GM12878 (cell line): ENCODE results near the gene CHL1. TPM values are rescaled to one million over a fixed set of nuclear protein-coding genes. Genes with fewer than 3 reads are reported as not detected.

Experiments
- ATAC-seq: fragments of 200-7000 bp; cut with Tn5 transposase; 3 replicates; pipeline ENCODE4 v1.9.1; 2020; ENCODE audit warnings: mild to moderate bottlenecking, moderate library complexity
- BruUV-seq: library from RNA; stranded (reverse); fragments of 400-500 nt; replicated peaks from 2 replicates; lab custom pipeline; 2021; lab: Mats Ljungman, UMichigan
- CTCF ChIA-PET: fragments of 300-600 bp; sonication (Branson Sonifier 250); formaldehyde crosslinking; extraction: SDS; loops from one replicate; lab custom pipeline; 2021; ENCODE audit warnings: inconsistent platforms; lab: Yijun Ruan, JAX
- POLR2A ChIA-PET: fragments of 350-600 bp; formaldehyde crosslinking; extraction: SDS; loops from one replicate; lab custom pipeline; 2021; ENCODE audit warnings: inconsistent platforms; lab: Charles Lee
- RAD21 ChIA-PET: fragments of 300-600 bp; sonication (Branson Sonifier 250); formaldehyde crosslinking; loops from one replicate; lab custom pipeline; 2023; ENCODE audit warnings: antibody characterized with exemption; ENCODE audit not compliant: unreplicated experiment; lab: Charles Lee
- SMC1A ChIA-PET: fragments of 300-600 bp; sonication (Branson Sonifier 250); formaldehyde crosslinking; loops from one replicate; lab custom pipeline; 2023; ENCODE audit not compliant: unreplicated experiment, uncharacterized antibody; lab: Charles Lee
- DNase-seq: peaks from one replicate; pipeline ENCODE4 v3.0.0-alpha.2; 2011; ENCODE audit warnings: low read depth, low spot score
- FAIRE-seq: peaks from 3 replicates; lab custom pipeline; 2011; peaks lifted over from hg19 to GRCh38; lab: Jason Lieb, UNC
- H2AFZ ChIP-seq: 2 replicates; pipeline ENCODE4 v1.6.0; 2011; ENCODE audit warnings: low read depth, low read length, control low read depth; ENCODE audit not compliant: control insufficient read depth
- H3K27ac ChIP-seq: 2 replicates; pipeline ENCODE4 v1.5.1; 2011; ENCODE audit warnings: control low read depth; ENCODE audit not compliant: control insufficient read depth, insufficient read depth
- H3K27me3 ChIP-seq, 2 experiments: replicated peaks in 1 of 2; 2 replicates each; pipeline versions ENCODE4 v1.6.0 to v1.6.1; 2011; ENCODE audit warnings: low read length in 1 of 2; ENCODE audit not compliant: control insufficient read depth in 2 of 2, insufficient read depth in 2 of 2
- H3K36me3 ChIP-seq, 2 experiments: 2 replicates each; pipeline ENCODE4 v1.5.1; 2011; ENCODE audit warnings: low read length in 1 of 2; ENCODE audit not compliant: control insufficient read depth in 2 of 2, insufficient read depth in 2 of 2
- H3K4me1 ChIP-seq: 2 replicates; pipeline ENCODE4 v1.6.1; 2011; ENCODE audit warnings: mild to moderate bottlenecking, low read length, moderate library complexity, mixed read lengths; ENCODE audit not compliant: control insufficient read depth, insufficient read depth
- H3K4me2 ChIP-seq: 2 replicates; pipeline ENCODE4 v1.6.0; 2011; ENCODE audit warnings: control low read depth; ENCODE audit not compliant: control insufficient read depth, insufficient read depth
- H3K4me3 ChIP-seq: fragments of 200-600 bp; sonication (generic); 2 replicates; pipeline ENCODE4 v1.5.1; 2016
- H3K79me2 ChIP-seq: 2 replicates; pipeline ENCODE4 v1.6.0; 2011; ENCODE audit warnings: low read length; ENCODE audit not compliant: control insufficient read depth, insufficient read depth
- H3K9ac ChIP-seq: 2 replicates; pipeline ENCODE4 v1.8.0; 2011; ENCODE audit warnings: low read length, control low read depth, mixed read lengths; ENCODE audit not compliant: control insufficient read depth, insufficient read depth
- H3K9me3 ChIP-seq: replicated peaks from 3 replicates; pipeline ENCODE4 v1.5.1; 2011; ENCODE audit warnings: mild to moderate bottlenecking, low read length; ENCODE audit not compliant: control insufficient read depth, insufficient read depth
- H4K20me1 ChIP-seq: 2 replicates; pipeline ENCODE4 v1.6.0; 2011; ENCODE audit not compliant: control insufficient read depth, insufficient read depth
- CHD2 ChIP-seq: IDR thresholded peaks from 2 replicates; pipeline ENCODE4 v1.6.1; 2011; ENCODE audit warnings: low read depth, low read length, improper control_type of control experiment, borderline replicate concordance
- CUX1 ChIP-seq: IDR thresholded peaks from 2 replicates; pipeline ENCODE4 v1.6.1; 2012; ENCODE audit warnings: improper control_type of control experiment, low read depth, low read length; ENCODE audit not compliant: insufficient replicate concordance
- EGR1 ChIP-seq, 2 experiments: IDR thresholded peaks; 1 replicate in 1 of 2; 2 replicates in 1 of 2; pipeline ENCODE4 v1.6.1; 2011 to 2012; ENCODE audit warnings: low read depth in 2 of 2, low read length in 2 of 2, borderline replicate concordance in 1 of 2, mild to moderate bottlenecking in 1 of 2, moderate library complexity in 1 of 2
- HDAC2 ChIP-seq: fragments of 200-600 bp; sonication (generic); IDR thresholded peaks from 2 replicates; pipeline ENCODE4 v1.6.1; 2017
- NFXL1 ChIP-seq: fragments of 450-650 bp; IDR thresholded peaks from 2 replicates; pipeline ENCODE4 v1.6.1; 2017; ENCODE audit warnings: antibody characterized with exemption, mild to moderate bottlenecking, borderline replicate concordance
- PML ChIP-seq: IDR thresholded peaks from 2 replicates; pipeline ENCODE4 v1.6.1; 2012; ENCODE audit warnings: low read length, inconsistent platforms
- SREBF1 ChIP-seq: IDR thresholded peaks from 2 replicates; pipeline ENCODE4 v1.6.1; 2012; ENCODE audit warnings: mild to moderate bottlenecking, low read length
- ZNF622 ChIP-seq: fragments of 450-650 bp; IDR thresholded peaks from 2 replicates; pipeline ENCODE4 v1.6.1; 2017; ENCODE audit warnings: mild to moderate bottlenecking, inconsistent platforms
- WGBS: methylation state at CpG from one replicate; pipeline ENCODE4 v1.1.6; 2016; ENCODE audit warnings: low lambda C conversion rate; ENCODE audit not compliant: insufficient replicate concordance, insufficient coverage; ENCODE audit errors: missing lambda C conversion rate; 5-methylcytosine and 5-hydroxymethylcytosine counted together
- in situ Hi-C: fragments of 300-500 bp; cut with MboI; formaldehyde crosslinking; loops from 9 replicates; pipeline ENCODE4 v1.14.3; 2018; ENCODE audit warnings: mixed read lengths
- intact Hi-C: fragments of 100-400 bp; cut with micrococcal nuclease; formaldehyde crosslinking; loops from one replicate; pipeline ENCODE4 v1.14.2; 2022; ENCODE audit not compliant: unreplicated experiment
- polyA plus RNA-seq, 11 experiments: library from polyadenylated mRNA; depleted of rRNA in 4 of 11; unstranded in 6 of 11; stranded (reverse) in 5 of 11; fragments of >200 nt; fragmentation: Nextera tagmentation in 4 of 11; fragmentation: Illumina TruSeq in 1 of 11; extraction: Ambion mirVana in 4 of 11; extraction: Trizol in 1 of 11; gene quantifications; 1 replicate in 1 of 11; 2 replicates in 10 of 11; pipeline versions ENCODE4 v1.2.1 to v1.2.3, GENCODE V29; 2011 to 2016; ENCODE audit warnings: inconsistent platforms in 2 of 11, missing spikeins in 2 of 11, low read depth in 1 of 11
- total RNA-seq, 4 experiments: library from RNA; depleted of rRNA in 3 of 4; stranded (reverse); fragments of >200 nt in 3 of 4; fragmentation: Illumina TruSeq in 1 of 4; extraction: Trizol in 1 of 4; gene quantifications; 2 replicates each; pipeline versions ENCODE4 v1.2.1 to v1.2.3, GENCODE V29; 2013 to 2021
- TF ChIP-seq, protein P1 (sequence below): fragments of 450-650 bp; IDR thresholded peaks from 2 replicates; pipeline ENCODE4 v1.6.1; 2017; ENCODE audit warnings: mild to moderate bottlenecking, moderate library complexity
- TF ChIP-seq, protein P2 (sequence below), 3 experiments: IDR thresholded peaks in 2 of 3; conservative IDR thresholded peaks in 1 of 3; 2 replicates each; pipeline ENCODE4 v1.5.1; 2011; ENCODE audit warnings: low read depth in 3 of 3, low read length in 3 of 3, mild to moderate bottlenecking in 3 of 3, control low read depth in 2 of 3, moderate library complexity in 2 of 3, inconsistent platforms in 1 of 3, mixed read lengths in 1 of 3; ENCODE audit not compliant: control insufficient read depth in 2 of 3, insufficient read depth in 1 of 3; ENCODE audit errors: extremely low read depth in 1 of 3
- TF ChIP-seq, protein P3 (sequence below): fragments of 450-650 bp; IDR thresholded peaks from 2 replicates; pipeline ENCODE4 v1.6.1; 2016; ENCODE audit warnings: mild to moderate bottlenecking

The CHL1 gene
- total and polyA plus RNA-seq, 10 of the 15 experiments (the other 5 are each of a cell fraction or from before 2014, with no cell fraction given) = 0.71 to 30.4 (median 1.8) TPM

- TF ChIP-seq CUX1 (no peak), HDAC2 (no peak), ZNF622 (no peak)
Observed at GRCh38 chr3:364287-364686, 167.7 kb downstream of the CHL1 start (continued).

DNA sequence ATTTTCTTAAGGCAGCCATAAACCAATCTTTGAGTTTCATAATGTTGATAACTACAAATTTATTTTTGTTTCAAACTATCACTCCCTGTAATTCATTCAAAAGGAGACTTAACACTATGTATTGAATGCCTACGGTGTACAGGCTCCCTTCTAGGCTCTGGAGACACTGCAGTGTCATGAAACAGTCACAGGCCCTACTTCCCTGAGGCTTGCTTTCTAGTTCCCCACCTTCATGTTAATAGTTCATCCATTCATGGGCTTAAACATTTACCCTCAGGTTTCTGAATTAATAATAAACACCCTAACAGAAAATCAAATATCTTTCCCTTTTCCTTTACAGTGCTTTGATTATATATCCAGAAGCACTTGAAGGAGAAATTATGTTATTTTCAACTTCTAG, 168.7 kb downstream of the CHL1 start:
- H3K79me2 ChIP-seq = no peaks in the 10 kb centered on the region
- DNase-seq (no peak), ATAC-seq (peak; percentile 90), FAIRE-seq (no peak)
- no peaks in the 10 kb centered on the region for H4K20me1 ChIP-seq
- no peak overlapping the region for H3K4me3 ChIP-seq
- H3K36me3 ChIP-seq = no peaks in the 10 kb centered on the region
- RAD21 ChIA-PET = no interaction called here
- in situ Hi-C loops (no loop called here), intact Hi-C loops (no loop called here)
- no peak overlapping the region for H3K4me2 ChIP-seq
- POLR2A ChIA-PET = no interaction called here
- no peak overlapping the region for H2AFZ ChIP-seq
- H3K9ac ChIP-seq = no peak overlapping the region
- SMC1A ChIA-PET = no interaction called here
- H3K27ac ChIP-seq = no peak overlapping the region
- no peaks in the 10 kb centered on the region for H3K27me3 ChIP-seq
- no peaks in the 10 kb centered on the region for H3K4me1 ChIP-seq
- H3K9me3 ChIP-seq = no peaks in the 10 kb centered on the region
- CTCF ChIA-PET = no interaction called here
- no TSS peak for BruUV-seq
- 6% methylated on average over 1 of the region's 1 CpG for WGBS
- TF ChIP-seq NFXL1 (no peak), SREBF1 (no peak), CHD2 (no peak), EGR1 (IDR thresholded peaks at IDR 0.05; ENCODE audit: borderline replicate concordance in 1 of 2, low read depth in 2 of 2, low read length in 2 of 2) (no peak), PML (no peak)
- TF ChIP-seq, protein P1, sequence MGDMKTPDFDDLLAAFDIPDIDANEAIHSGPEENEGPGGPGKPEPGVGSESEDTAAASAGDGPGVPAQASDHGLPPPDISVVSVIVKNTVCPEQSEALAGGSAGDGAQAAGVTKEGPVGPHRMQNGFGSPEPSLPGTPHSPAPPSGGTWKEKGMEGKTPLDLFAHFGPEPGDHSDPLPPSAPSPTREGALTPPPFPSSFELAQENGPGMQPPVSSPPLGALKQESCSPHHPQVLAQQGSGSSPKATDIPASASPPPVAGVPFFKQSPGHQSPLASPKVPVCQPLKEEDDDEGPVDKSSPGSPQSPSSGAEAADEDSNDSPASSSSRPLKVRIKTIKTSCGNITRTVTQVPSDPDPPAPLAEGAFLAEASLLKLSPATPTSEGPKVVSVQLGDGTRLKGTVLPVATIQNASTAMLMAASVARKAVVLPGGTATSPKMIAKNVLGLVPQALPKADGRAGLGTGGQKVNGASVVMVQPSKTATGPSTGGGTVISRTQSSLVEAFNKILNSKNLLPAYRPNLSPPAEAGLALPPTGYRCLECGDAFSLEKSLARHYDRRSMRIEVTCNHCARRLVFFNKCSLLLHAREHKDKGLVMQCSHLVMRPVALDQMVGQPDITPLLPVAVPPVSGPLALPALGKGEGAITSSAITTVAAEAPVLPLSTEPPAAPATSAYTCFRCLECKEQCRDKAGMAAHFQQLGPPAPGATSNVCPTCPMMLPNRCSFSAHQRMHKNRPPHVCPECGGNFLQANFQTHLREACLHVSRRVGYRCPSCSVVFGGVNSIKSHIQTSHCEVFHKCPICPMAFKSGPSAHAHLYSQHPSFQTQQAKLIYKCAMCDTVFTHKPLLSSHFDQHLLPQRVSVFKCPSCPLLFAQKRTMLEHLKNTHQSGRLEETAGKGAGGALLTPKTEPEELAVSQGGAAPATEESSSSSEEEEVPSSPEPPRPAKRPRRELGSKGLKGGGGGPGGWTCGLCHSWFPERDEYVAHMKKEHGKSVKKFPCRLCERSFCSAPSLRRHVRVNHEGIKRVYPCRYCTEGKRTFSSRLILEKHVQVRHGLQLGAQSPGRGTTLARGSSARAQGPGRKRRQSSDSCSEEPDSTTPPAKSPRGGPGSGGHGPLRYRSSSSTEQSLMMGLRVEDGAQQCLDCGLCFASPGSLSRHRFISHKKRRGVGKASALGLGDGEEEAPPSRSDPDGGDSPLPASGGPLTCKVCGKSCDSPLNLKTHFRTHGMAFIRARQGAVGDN = no peak
- TF ChIP-seq, protein P2, sequence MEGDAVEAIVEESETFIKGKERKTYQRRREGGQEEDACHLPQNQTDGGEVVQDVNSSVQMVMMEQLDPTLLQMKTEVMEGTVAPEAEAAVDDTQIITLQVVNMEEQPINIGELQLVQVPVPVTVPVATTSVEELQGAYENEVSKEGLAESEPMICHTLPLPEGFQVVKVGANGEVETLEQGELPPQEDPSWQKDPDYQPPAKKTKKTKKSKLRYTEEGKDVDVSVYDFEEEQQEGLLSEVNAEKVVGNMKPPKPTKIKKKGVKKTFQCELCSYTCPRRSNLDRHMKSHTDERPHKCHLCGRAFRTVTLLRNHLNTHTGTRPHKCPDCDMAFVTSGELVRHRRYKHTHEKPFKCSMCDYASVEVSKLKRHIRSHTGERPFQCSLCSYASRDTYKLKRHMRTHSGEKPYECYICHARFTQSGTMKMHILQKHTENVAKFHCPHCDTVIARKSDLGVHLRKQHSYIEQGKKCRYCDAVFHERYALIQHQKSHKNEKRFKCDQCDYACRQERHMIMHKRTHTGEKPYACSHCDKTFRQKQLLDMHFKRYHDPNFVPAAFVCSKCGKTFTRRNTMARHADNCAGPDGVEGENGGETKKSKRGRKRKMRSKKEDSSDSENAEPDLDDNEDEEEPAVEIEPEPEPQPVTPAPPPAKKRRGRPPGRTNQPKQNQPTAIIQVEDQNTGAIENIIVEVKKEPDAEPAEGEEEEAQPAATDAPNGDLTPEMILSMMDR (IDR thresholded peaks at IDR 0.05 in 2 of 3, conservative IDR thresholded peaks at IDR 0.05 in 1 of 3; ENCODE audit: control insufficient read depth in 2 of 3, extremely low read depth in 1 of 3, insufficient read depth in 1 of 3, low read depth in 3 of 3, low read length in 3 of 3) = no peak
- TF ChIP-seq, protein P3, sequence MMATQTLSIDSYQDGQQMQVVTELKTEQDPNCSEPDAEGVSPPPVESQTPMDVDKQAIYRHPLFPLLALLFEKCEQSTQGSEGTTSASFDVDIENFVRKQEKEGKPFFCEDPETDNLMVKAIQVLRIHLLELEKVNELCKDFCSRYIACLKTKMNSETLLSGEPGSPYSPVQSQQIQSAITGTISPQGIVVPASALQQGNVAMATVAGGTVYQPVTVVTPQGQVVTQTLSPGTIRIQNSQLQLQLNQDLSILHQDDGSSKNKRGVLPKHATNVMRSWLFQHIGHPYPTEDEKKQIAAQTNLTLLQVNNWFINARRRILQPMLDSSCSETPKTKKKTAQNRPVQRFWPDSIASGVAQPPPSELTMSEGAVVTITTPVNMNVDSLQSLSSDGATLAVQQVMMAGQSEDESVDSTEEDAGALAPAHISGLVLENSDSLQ = no peak
